Type B pancreatic cell (in vitro differentiated cells): ENCODE measurements around the gene FMO2. TPM values are rescaled to one million over a fixed set of nuclear protein-coding genes. Genes with fewer than 3 reads are reported as not detected.

Source experiments
- DNase-seq: peaks from one replicate; pipeline ENCODE4 v3.0.0; 2021; ENCODE audit warnings: mixed read lengths; ENCODE audit not compliant: unreplicated experiment; ENCODE audit errors: extremely low spot score
- H3K27ac Mint-ChIP-seq: 2 replicates; pipeline ENCODE4 v1.8.0; 2021; ENCODE audit warnings: mild to moderate bottlenecking, mixed read lengths
- H3K27me3 Mint-ChIP-seq: 2 replicates; pipeline ENCODE4 v1.8.0; 2021; ENCODE audit warnings: mixed read lengths
- H3K36me3 Mint-ChIP-seq: 2 replicates; pipeline ENCODE4 v1.8.0; 2021; ENCODE audit warnings: mixed read lengths
- H3K4me1 Mint-ChIP-seq: one replicate; pipeline ENCODE4 v1.8.0; 2021; ENCODE audit warnings: mixed read lengths; ENCODE audit not compliant: unreplicated experiment
- H3K4me3 Mint-ChIP-seq: 2 replicates; pipeline ENCODE4 v1.8.0; 2021; ENCODE audit warnings: mild to moderate bottlenecking, mixed read lengths
- H3K9me3 Mint-ChIP-seq: 2 replicates; pipeline ENCODE4 v1.8.0; 2021; ENCODE audit warnings: mixed read lengths
- CTCF ChIP-seq: fragments of 200-600 bp; sonication (generic); conservative IDR thresholded peaks from 2 replicates; pipeline ENCODE4 v1.5.0; 2021; ENCODE audit warnings: antibody characterized with exemption, mild to moderate bottlenecking
- total RNA-seq: library from RNA; stranded (reverse); gene quantifications from 2 replicates; pipeline ENCODE4 v1.2.1, GENCODE V29; 2021; ENCODE audit warnings: low replicate concordance

FMO2 gene
- total RNA-seq, 1 donor from 2014 or later = 0.60 TPM

- Mint-ChIP-seq H3K27ac (no peak overlapping the region), H3K4me3 (no peak overlapping the region), H3K4me1 (no peaks in the 10 kb centered on the region), H3K27me3 (peaks cover 19% of the 10 kb centered on the region), H3K9me3 (peaks cover 11% of the 10 kb centered on the region), H3K36me3 (no peaks in the 10 kb centered on the region)
- DNase-seq = no peak
- no peak for TF ChIP-seq CTCF
Observed at GRCh38 chr1:171243878-171244277, 58.8 kb downstream of the FMO2 start.

- Mint-ChIP-seq H3K4me1 (no peaks in the 10 kb centered on the region), H3K36me3 (no peaks in the 10 kb centered on the region), H3K4me3 (no peak overlapping the region), H3K9me3 (no peaks in the 10 kb centered on the region), H3K27me3 (peaks cover 33% of the 10 kb centered on the region), H3K27ac (no peak overlapping the region)
- DNase-seq = no peak
- peak; percentile 80 for TF ChIP-seq CTCF
Observed at GRCh38 chr1:171245458-171246064, 60.5 kb downstream of the FMO2 start.

- no peak overlapping the region for H3K27ac Mint-ChIP-seq
Observed at GRCh38 chr1:171247501-171247900, 62.4 kb downstream of the FMO2 start.

GRCh38 chr1:171248302-171248701, 63.2 kb downstream of the FMO2 start, which contains the start of gene FMO1:
TSS of gene FMO1 (plus strand) at chr1:171248494. CDS start at chr1:171258088, 9,594 bp downstream.
- no peak for DNase-seq
- H3K4me1 Mint-ChIP-seq = peaks cover 7% of the 10 kb centered on the region
- H3K4me3 Mint-ChIP-seq = no peak within 1 kb of the TSS
- H3K36me3 Mint-ChIP-seq = no peaks in the 10 kb centered on the region
- no peaks in the 10 kb centered on the region for H3K9me3 Mint-ChIP-seq
- no peak for TF ChIP-seq CTCF
- peaks cover 55% of the 10 kb centered on the region for H3K27me3 Mint-ChIP-seq
- no peak within 1 kb of the TSS for H3K27ac Mint-ChIP-seq

More at GRCh38 chr1:171247501-171247900, 62.4 kb downstream of the FMO2 start:
- no peak for TF ChIP-seq CTCF
- peaks cover 49% of the 10 kb centered on the region for H3K27me3 Mint-ChIP-seq
- H3K4me3 Mint-ChIP-seq = no peak overlapping the region
- no peaks in the 10 kb centered on the region for H3K36me3 Mint-ChIP-seq
- no peak for DNase-seq
- H3K9me3 Mint-ChIP-seq = no peaks in the 10 kb centered on the region
- H3K4me1 Mint-ChIP-seq = peaks cover 7% of the 10 kb centered on the region

- Mint-ChIP-seq H3K9me3 (no peaks in the 10 kb centered on the region), H3K36me3 (no peaks in the 10 kb centered on the region), H3K4me1 (peaks cover 7% of the 10 kb centered on the region), H3K27ac (no peak overlapping the region), H3K27me3 (peaks cover 55% of the 10 kb centered on the region), H3K4me3 (no peak overlapping the region)
- TF ChIP-seq CTCF = no peak
- DNase-seq = no peak
Observed at GRCh38 chr1:171248841-171249240, 63.7 kb downstream of the FMO2 start.
